Measurements from ENCODE around the gene ODAD4.

DNA sequence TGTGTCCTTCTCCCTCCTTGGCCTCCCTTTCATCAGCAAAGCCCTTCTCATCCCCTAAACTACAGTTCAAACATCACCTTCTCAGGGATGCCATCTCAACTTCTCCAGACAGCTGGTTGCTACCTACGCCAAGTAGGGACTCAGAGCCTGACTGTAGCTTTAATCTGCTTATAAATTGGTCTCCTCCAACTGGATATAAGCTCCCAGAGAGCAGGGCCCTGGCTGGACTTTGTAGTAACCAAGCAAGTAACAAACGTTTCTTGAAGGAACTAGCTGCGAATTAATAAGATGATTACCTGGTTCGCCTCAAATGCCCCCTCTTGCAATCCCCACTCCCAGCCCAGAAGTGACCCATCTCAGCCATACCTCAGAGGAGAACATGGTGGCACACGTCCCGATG is 47.7 kb upstream of the ODAD4 start:
- TF ChIP-seq, protein P1, sequence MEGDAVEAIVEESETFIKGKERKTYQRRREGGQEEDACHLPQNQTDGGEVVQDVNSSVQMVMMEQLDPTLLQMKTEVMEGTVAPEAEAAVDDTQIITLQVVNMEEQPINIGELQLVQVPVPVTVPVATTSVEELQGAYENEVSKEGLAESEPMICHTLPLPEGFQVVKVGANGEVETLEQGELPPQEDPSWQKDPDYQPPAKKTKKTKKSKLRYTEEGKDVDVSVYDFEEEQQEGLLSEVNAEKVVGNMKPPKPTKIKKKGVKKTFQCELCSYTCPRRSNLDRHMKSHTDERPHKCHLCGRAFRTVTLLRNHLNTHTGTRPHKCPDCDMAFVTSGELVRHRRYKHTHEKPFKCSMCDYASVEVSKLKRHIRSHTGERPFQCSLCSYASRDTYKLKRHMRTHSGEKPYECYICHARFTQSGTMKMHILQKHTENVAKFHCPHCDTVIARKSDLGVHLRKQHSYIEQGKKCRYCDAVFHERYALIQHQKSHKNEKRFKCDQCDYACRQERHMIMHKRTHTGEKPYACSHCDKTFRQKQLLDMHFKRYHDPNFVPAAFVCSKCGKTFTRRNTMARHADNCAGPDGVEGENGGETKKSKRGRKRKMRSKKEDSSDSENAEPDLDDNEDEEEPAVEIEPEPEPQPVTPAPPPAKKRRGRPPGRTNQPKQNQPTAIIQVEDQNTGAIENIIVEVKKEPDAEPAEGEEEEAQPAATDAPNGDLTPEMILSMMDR (IDR thresholded peaks at IDR 0.05), result no peak
- no peak for TF ChIP-seq TAF1 (IDR thresholded peaks at IDR 0.05; ENCODE audit: borderline replicate concordance, low read depth, low read length)
- no peak for TF ChIP-seq SIN3A (IDR thresholded peaks at IDR 0.05; ENCODE audit: borderline replicate concordance, low read depth, low read length)
